H1 (cell line): ENCODE data around the gene GARS1. TPM values are rescaled to one million over a fixed set of nuclear protein-coding genes. Genes with fewer than 3 reads are reported as not detected.
"Not testable (repeated sequence)": the region's sequence is repeated elsewhere in the genome, so short reads cannot be mapped to it uniquely, and the experiment has no call there.

Experiments used
- CTCF ChIA-PET: fragments of 300-600 bp; sonication (Branson Sonifier 250); formaldehyde crosslinking; loops from one replicate; lab custom pipeline; 2021; ENCODE audit not compliant: partially characterized antibody; lab: Charles Lee
- POLR2A ChIA-PET: fragments of 300-600 bp; sonication (Branson Sonifier 250); formaldehyde crosslinking; loops from one replicate; lab custom pipeline; 2021; ENCODE audit warnings: inconsistent platforms; ENCODE audit not compliant: partially characterized antibody; lab: Charles Lee
- DNase-seq, 2 experiments: peaks; one replicate each; pipeline versions ENCODE4 v3.0.0 to v3.0.0-alpha.2; 2010 to 2022; ENCODE audit warnings: low spot score in 2 of 2, low read depth in 1 of 2, mixed read lengths in 1 of 2
- FAIRE-seq: peaks from 2 replicates; lab custom pipeline; 2011; peaks lifted over from hg19 to GRCh38; lab: Jason Lieb, UNC
- H2AFZ ChIP-seq: 2 replicates; pipeline ENCODE4 v1.8.1; 2012; ENCODE audit warnings: low read length, inconsistent platforms
- H2AK5ac ChIP-seq: 2 replicates; pipeline ENCODE4 v1.6.1; 2013; ENCODE audit warnings: low read depth, low read length
- H2BK120ac ChIP-seq: replicated peaks from 2 replicates; pipeline ENCODE3; 2013; ENCODE audit warnings: low read depth, low read length, inconsistent platforms
- H2BK12ac ChIP-seq: 2 replicates; pipeline ENCODE4 v1.6.1; 2013; ENCODE audit warnings: low read depth, low read length
- H2BK15ac ChIP-seq: 2 replicates; pipeline ENCODE4 v1.6.1; 2013; ENCODE audit warnings: low read length
- H2BK20ac ChIP-seq: 2 replicates; pipeline ENCODE4 v1.6.1; 2013; ENCODE audit warnings: low read length
- H2BK5ac ChIP-seq: 2 replicates; pipeline ENCODE4 v1.6.1; 2013; ENCODE audit warnings: low read depth, low read length
- H3K14ac ChIP-seq: 2 replicates; pipeline ENCODE4 v1.6.1; 2013; ENCODE audit warnings: inconsistent platforms; ENCODE audit not compliant: insufficient read length
- H3K18ac ChIP-seq: 2 replicates; pipeline ENCODE4 v1.6.1; 2013; ENCODE audit warnings: low read length; ENCODE audit errors: extremely low read depth
- H3K23ac ChIP-seq: 2 replicates; pipeline ENCODE4 v1.6.1; 2013; ENCODE audit warnings: inconsistent platforms; ENCODE audit not compliant: insufficient read length
- H3K23me2 ChIP-seq: 2 replicates; pipeline ENCODE4 v1.6.1; 2013; ENCODE audit warnings: low read depth, low read length
- H3K27ac ChIP-seq: 2 replicates; pipeline ENCODE4 v1.6.1; 2011; ENCODE audit warnings: low read depth, low read length, inconsistent platforms
- H3K27me3 ChIP-seq, 4 experiments: replicated peaks in 1 of 4; 1 replicate in 1 of 4; 2 replicates in 3 of 4; pipeline versions ENCODE4 v1.6.1 to v1.8.1; 2011 to 2013; ENCODE audit warnings: low read length in 3 of 4, mild to moderate bottlenecking in 3 of 4, inconsistent platforms in 2 of 4, mixed read lengths in 2 of 4, moderate library complexity in 1 of 4; ENCODE audit not compliant: control insufficient read depth in 3 of 4, insufficient read depth in 3 of 4; ENCODE audit errors: extremely low read depth in 1 of 4
- H3K36me3 ChIP-seq, 4 experiments: 2 replicates each; pipeline versions ENCODE4 v1.6.1 to v1.8.1; 2011 to 2013; ENCODE audit warnings: mild to moderate bottlenecking in 4 of 4, low read length in 3 of 4, moderate library complexity in 2 of 4, control low read depth in 1 of 4, inconsistent platforms in 1 of 4; ENCODE audit not compliant: insufficient read depth in 4 of 4, control insufficient read depth in 2 of 4
- H3K4ac ChIP-seq: replicated peaks from 2 replicates; pipeline ENCODE3; 2013; ENCODE audit warnings: low read length, low read depth, mixed read lengths, inconsistent platforms; ENCODE audit not compliant: insufficient read length
- H3K4me1 ChIP-seq, 4 experiments: replicated peaks in 1 of 4; 1 replicate in 1 of 4; 2 replicates in 3 of 4; pipeline versions ENCODE4 v1.6.1 to v1.8.1; 2011 to 2013; ENCODE audit warnings: low read length in 3 of 4, inconsistent platforms in 2 of 4, mixed read lengths in 1 of 4; ENCODE audit not compliant: insufficient read depth in 4 of 4, control insufficient read depth in 3 of 4
- H3K4me2 ChIP-seq, 2 experiments: 2 replicates each; pipeline versions ENCODE4 v1.6.1 to v1.8.1; 2011 to 2013; ENCODE audit warnings: low read depth in 2 of 2, low read length in 2 of 2, control low read depth in 1 of 2, inconsistent platforms in 1 of 2, mild to moderate bottlenecking in 1 of 2; ENCODE audit not compliant: insufficient read depth in 1 of 2
- H3K4me3 ChIP-seq, 4 experiments: fragments of 200-600, 300-600 bp in 1 of 4; sonication (generic), shearing (Covaris generic), sonication (Bioruptor Twin) in 1 of 4; 2 replicates each; pipeline versions ENCODE4 v1.5.1 to v1.8.1; 2011 to 2016; ENCODE audit warnings: low read length in 4 of 4, low read depth in 3 of 4, control low read depth in 2 of 4, inconsistent platforms in 2 of 4, mild to moderate bottlenecking in 2 of 4, mixed read lengths in 1 of 4, moderate library complexity in 1 of 4; ENCODE audit not compliant: insufficient read depth in 2 of 4; ENCODE audit errors: extremely low read depth in 1 of 4
- H3K56ac ChIP-seq: replicated peaks from 2 replicates; pipeline ENCODE3; 2013; ENCODE audit warnings: low read depth, mild to moderate bottlenecking, mixed read lengths, low read length, inconsistent platforms; ENCODE audit not compliant: insufficient read length
- H3K79me1 ChIP-seq: 2 replicates; pipeline ENCODE4 v1.6.1; 2013; ENCODE audit warnings: low read depth, low read length, control low read depth
- H3K79me2 ChIP-seq, 2 experiments: 2 replicates each; pipeline versions ENCODE4 v1.6.1 to v1.8.1; 2012 to 2013; ENCODE audit warnings: low read length in 2 of 2, mild to moderate bottlenecking in 2 of 2, inconsistent platforms in 1 of 2; ENCODE audit not compliant: insufficient read depth in 2 of 2, control insufficient read depth in 1 of 2
- H3K9ac ChIP-seq, 4 experiments: replicated peaks in 1 of 4; 1 replicate in 1 of 4; 2 replicates in 3 of 4; pipeline versions ENCODE4 v1.6.1 to v1.8.1; 2011 to 2013; ENCODE audit warnings: low read depth in 3 of 4, low read length in 3 of 4, control low read depth in 2 of 4, mild to moderate bottlenecking in 2 of 4, moderate library complexity in 2 of 4, inconsistent platforms in 1 of 4; ENCODE audit errors: extremely low read depth in 1 of 4
- H3K9me3 ChIP-seq, 2 experiments: 2 replicates each; pipeline versions ENCODE4 v1.6.1 to v1.8.1; 2012 to 2013; ENCODE audit warnings: mild to moderate bottlenecking in 2 of 2, moderate library complexity in 2 of 2, control low read depth in 1 of 2, inconsistent platforms in 1 of 2, low read depth in 1 of 2, low read length in 1 of 2, mixed read lengths in 1 of 2; ENCODE audit not compliant: insufficient read depth in 2 of 2
- H4K20me1 ChIP-seq, 2 experiments: replicated peaks in 1 of 2; 2 replicates each; pipeline versions ENCODE3 to v1.8.1; 2011 to 2013; ENCODE audit warnings: inconsistent platforms in 2 of 2, low read length in 2 of 2, mild to moderate bottlenecking in 1 of 2; ENCODE audit not compliant: insufficient read depth in 2 of 2, control insufficient read depth in 1 of 2
- H4K5ac ChIP-seq: 2 replicates; pipeline ENCODE4 v1.6.1; 2013; ENCODE audit warnings: low read length, low read depth, mixed read lengths, inconsistent platforms; ENCODE audit not compliant: insufficient read length
- H4K8ac ChIP-seq: 2 replicates; pipeline ENCODE4 v1.8.0; 2013; ENCODE audit warnings: mild to moderate bottlenecking, moderate library complexity, low read length, inconsistent platforms; ENCODE audit not compliant: insufficient read depth; ENCODE audit errors: extremely low read depth
- H4K91ac ChIP-seq: replicated peaks from 2 replicates; pipeline ENCODE3; 2013; ENCODE audit warnings: low read length, mixed read lengths, inconsistent platforms; ENCODE audit not compliant: insufficient read length
- WGBS, 2 experiments: shearing (Covaris generic) in 1 of 2; methylation state at CpG; one replicate each; pipeline versions ENCODE4 v1.1.6 to v1.1.7; 2013 to 2015; ENCODE audit warnings: low lambda C conversion rate in 2 of 2, mixed read lengths in 2 of 2, inconsistent platforms in 1 of 2, low coverage in 1 of 2, missing lambda C conversion rate in 1 of 2; ENCODE audit not compliant: insufficient replicate concordance in 2 of 2, insufficient coverage in 1 of 2, insufficient read length in 1 of 2; ENCODE audit errors: extremely low coverage in 1 of 2, missing lambda C conversion rate in 1 of 2; 5-methylcytosine and 5-hydroxymethylcytosine counted together
- polyA plus RNA-seq, 7 experiments: library from polyadenylated mRNA; depleted of rRNA in 3 of 7; stranded (reverse) in 5 of 7; unstranded in 2 of 7; fragments of >200 nt in 5 of 7; fragments of 200-250 nt in 2 of 7; gene quantifications; 1 replicate in 5 of 7; 2 replicates in 1 of 7; 4 replicates in 1 of 7; pipeline versions ENCODE4 v1.2.1 to v1.2.3, GENCODE V29; 2011 to 2013; ENCODE audit warnings: missing spikeins in 2 of 7, mixed read lengths in 2 of 7
- total RNA-seq: library from RNA; stranded (reverse); fragmentation: NEBNext Ultra II Directional; extraction: Animal tissue kit (Norgen Biotek cat#: 25700); gene quantifications from 2 replicates; pipeline ENCODE4 v1.2.1, GENCODE V29; 2021

The GARS1 gene
- total and polyA plus RNA-seq, 2 of the 8 experiments (the other 6 are each of a cell fraction or from before 2014, with no cell fraction given): 270 to 476 TPM

DNA sequence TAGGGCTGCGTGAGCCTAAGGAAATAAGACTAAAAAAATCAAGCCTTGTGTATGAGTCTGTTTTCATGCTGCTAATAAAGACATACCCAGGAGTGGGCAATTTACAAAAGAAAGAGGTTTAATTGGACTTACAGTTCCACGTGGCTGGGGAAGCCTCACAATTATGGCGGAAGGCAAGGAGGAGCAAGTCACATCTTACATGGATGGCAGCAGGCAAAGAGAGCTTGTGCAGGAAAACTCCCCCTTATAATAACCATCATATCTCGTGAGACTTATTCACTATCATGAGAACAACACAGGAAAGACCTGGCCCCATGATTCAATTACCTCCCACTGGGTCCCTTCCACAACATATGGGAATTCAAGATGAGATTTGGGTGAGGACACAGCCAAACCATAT is 7.1 kb upstream of the GARS1 start:
- H3K4ac ChIP-seq, H3K9ac ChIP-seq, H2BK20ac ChIP-seq, H3K4me3 ChIP-seq, H4K5ac ChIP-seq, H2BK15ac ChIP-seq, H4K91ac ChIP-seq, H2AFZ ChIP-seq, H3K27ac ChIP-seq, H4K20me1 ChIP-seq, H3K27me3 ChIP-seq, H2BK12ac ChIP-seq, H3K56ac ChIP-seq, H3K36me3 ChIP-seq, H2BK120ac ChIP-seq, H3K23me2 ChIP-seq, H4K8ac ChIP-seq, H2AK5ac ChIP-seq, H2BK5ac ChIP-seq, H3K4me2 ChIP-seq, H3K9me3 ChIP-seq, H3K4me1 ChIP-seq, FAIRE-seq, DNase-seq, H3K14ac ChIP-seq, H3K79me2 ChIP-seq, H3K23ac ChIP-seq, H3K79me1 ChIP-seq, H3K18ac ChIP-seq, CTCF ChIA-PET: not testable (repeated sequence)
- WGBS, 2 experiments: 78% methylated on average over 4 of the region's 4 CpGs; no CpG with 5 or more reads in 1 of the 2 experiments
- POLR2A ChIA-PET: interaction anchor here (1.4 kb wide), 1 partner anchor 10 kb away, joined by 7 read pairs; no protein-coding TSS in a partner anchor
